ENCODE results near the gene RFESD. TPM values are rescaled to one million over a fixed set of nuclear protein-coding genes. Genes with fewer than 3 reads are reported as not detected.
A peak's percentile ranks its signal among the peaks of the same experiment; 100 is the strongest.
"Not testable (repeated sequence)": the region's sequence is repeated elsewhere in the genome, so short reads cannot be mapped to it uniquely, and the experiment has no call there.

The RFESD gene
- total RNA-seq, 1 donor: 4.7 TPM

- no peak for DNase-seq (ENCODE audit: low read depth)
- no peak for TF ChIP-seq CTCF (IDR thresholded peaks at IDR 0.05; ENCODE audit: insufficient read depth, low read length)
- no peak overlapping the region for H3K4me3 ChIP-seq (ENCODE audit: low read depth, low read length)
Observed at GRCh38 chr5:95634081-95634480, 12.5 kb upstream of the RFESD start.

- no peak for TF ChIP-seq CTCF (IDR thresholded peaks at IDR 0.05; ENCODE audit: insufficient read depth, low read length)
- H3K4me3 ChIP-seq (ENCODE audit: low read depth, low read length): no peak overlapping the region
- DNase-seq (ENCODE audit: low read depth): no peak
Observed at GRCh38 chr5:95638632-95639031, 7.9 kb upstream of the RFESD start.

- DNase-seq (ENCODE audit: low read depth): peak; percentile 47
Observed at GRCh38 chr5:95641741-95642220, 4.8 kb upstream of the RFESD start.

GRCh38 chr5:95643152-95643551 lies 3.4 kb upstream of the RFESD start:
- TF ChIP-seq CTCF (IDR thresholded peaks at IDR 0.05; ENCODE audit: insufficient read depth, low read length): no peak
- H3K4me3 ChIP-seq (ENCODE audit: low read depth, low read length): no peak overlapping the region
- DNase-seq (ENCODE audit: low read depth): no peak

More at GRCh38 chr5:95641741-95642220, 4.8 kb upstream of the RFESD start:
- no peak overlapping the region for H3K4me3 ChIP-seq (ENCODE audit: low read depth, low read length)
- TF ChIP-seq CTCF (IDR thresholded peaks at IDR 0.05; ENCODE audit: insufficient read depth, low read length): no peak

- peak; percentile 75 for DNase-seq (ENCODE audit: low read depth)
Observed at GRCh38 chr5:95644351-95645042, 2.1 kb upstream of the RFESD start.

GRCh38 chr5:95646226-95646568 lies 380 bp upstream of the RFESD start:
- peak overlapping the region; percentile 71 for H3K4me3 ChIP-seq (ENCODE audit: low read depth, low read length)
- DNase-seq (ENCODE audit: low read depth): not testable (repeated sequence)

More at GRCh38 chr5:95644351-95645042, 2.1 kb upstream of the RFESD start:
- peak; percentile 82 for TF ChIP-seq CTCF (IDR thresholded peaks at IDR 0.05; ENCODE audit: insufficient read depth, low read length)
- H3K4me3 ChIP-seq (ENCODE audit: low read depth, low read length): no peak overlapping the region

GRCh38 chr5:95647886-95648860 lies 1.6 kb downstream of the RFESD start:
- DNase-seq (ENCODE audit: low read depth): peak; percentile 25
- no peak overlapping the region for H3K4me3 ChIP-seq (ENCODE audit: low read depth, low read length)
- TF ChIP-seq CTCF (IDR thresholded peaks at IDR 0.05; ENCODE audit: insufficient read depth, low read length): no peak
